Stimulated activated memory B cell treated with anti-CD40 and anti-IgM and Interleukin-4, amounts not matched to agents 10 μg/mL and 1 μg/mL and 100 μg/mL, for 72 hours (primary cell): Measurements from ENCODE around the gene NEB.
"Not testable (repeated sequence)": the region's sequence is repeated elsewhere in the genome, so short reads cannot be mapped to it uniquely, and the experiment has no call there.

ENCODE experiments used
- ATAC-seq: fragments of 150-1000 bp; cut with Tn5 transposase; 2 replicates; pipeline ENCODE4 v1.10.0; 2021
- H3K27ac Mint-ChIP-seq: one replicate; pipeline ENCODE4 v1.8.0; 2022; ENCODE audit warnings: mild to moderate bottlenecking, mixed read lengths
- H3K27me3 Mint-ChIP-seq: one replicate; pipeline ENCODE4 v1.8.0; 2022; ENCODE audit warnings: mixed read lengths
- H3K36me3 Mint-ChIP-seq: one replicate; pipeline ENCODE4 v1.8.0; 2022; ENCODE audit warnings: mixed read lengths
- H3K4me1 Mint-ChIP-seq: one replicate; pipeline ENCODE4 v1.8.0; 2022; ENCODE audit warnings: mixed read lengths
- H3K4me3 Mint-ChIP-seq: one replicate; pipeline ENCODE4 v1.8.0; 2022; ENCODE audit warnings: mild to moderate bottlenecking, moderate library complexity, mixed read lengths
- H3K9me3 Mint-ChIP-seq: one replicate; pipeline ENCODE4 v1.8.0; 2022; ENCODE audit warnings: mixed read lengths

NEB gene

GRCh38 chr2:151607459-151608424, 126.5 kb downstream of the NEB start:
- H3K9me3 Mint-ChIP-seq, H3K36me3 Mint-ChIP-seq, H3K4me1 Mint-ChIP-seq, H3K4me3 Mint-ChIP-seq, H3K27ac Mint-ChIP-seq, ATAC-seq, H3K27me3 Mint-ChIP-seq: not testable (repeated sequence)

DNA sequence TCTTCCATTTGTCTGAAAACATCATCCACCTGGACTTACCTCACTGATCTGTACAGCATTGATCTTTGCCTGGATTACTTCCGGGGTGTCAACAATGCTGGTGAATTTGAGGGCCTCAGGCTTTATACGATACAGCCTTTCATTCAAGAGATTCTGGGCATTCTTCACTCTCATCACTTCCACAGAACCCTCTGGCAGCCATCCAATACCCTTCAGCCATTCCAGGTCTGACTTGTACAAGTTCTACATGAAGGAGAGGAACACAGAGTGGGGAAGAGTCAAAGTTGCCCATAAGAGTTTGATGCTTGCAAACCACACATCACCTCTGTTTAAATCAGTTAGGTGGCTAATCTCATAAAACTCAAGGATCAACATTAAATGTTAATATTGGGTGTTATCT, 130.7 kb downstream of the NEB start:
- H3K36me3 Mint-ChIP-seq, H3K4me1 Mint-ChIP-seq, H3K4me3 Mint-ChIP-seq, H3K27me3 Mint-ChIP-seq, H3K27ac Mint-ChIP-seq, ATAC-seq, H3K9me3 Mint-ChIP-seq: not testable (repeated sequence)

GRCh38 chr2:151602402-151602801, 131.9 kb downstream of the NEB start:
- not testable (repeated sequence) for H3K4me3 Mint-ChIP-seq, H3K27me3 Mint-ChIP-seq, H3K9me3 Mint-ChIP-seq, H3K36me3 Mint-ChIP-seq, ATAC-seq, H3K27ac Mint-ChIP-seq, H3K4me1 Mint-ChIP-seq

GRCh38 chr2:151601803-151602202, 132.5 kb downstream of the NEB start:
- H3K27ac Mint-ChIP-seq, H3K4me1 Mint-ChIP-seq, H3K36me3 Mint-ChIP-seq, H3K9me3 Mint-ChIP-seq, ATAC-seq, H3K27me3 Mint-ChIP-seq, H3K4me3 Mint-ChIP-seq: not testable (repeated sequence)

- ATAC-seq, H3K36me3 Mint-ChIP-seq, H3K4me3 Mint-ChIP-seq, H3K27me3 Mint-ChIP-seq, H3K27ac Mint-ChIP-seq, H3K4me1 Mint-ChIP-seq, H3K9me3 Mint-ChIP-seq: not testable (repeated sequence)
Observed at GRCh38 chr2:151596903-151597608, 137.2 kb downstream of the NEB start.

- not testable (repeated sequence) for H3K4me1 Mint-ChIP-seq, H3K36me3 Mint-ChIP-seq, H3K4me3 Mint-ChIP-seq, H3K27me3 Mint-ChIP-seq, H3K27ac Mint-ChIP-seq, H3K9me3 Mint-ChIP-seq, ATAC-seq
Observed at GRCh38 chr2:151591908-151592255, 142.4 kb downstream of the NEB start.

- ATAC-seq, H3K9me3 Mint-ChIP-seq: not testable (repeated sequence)
Observed at GRCh38 chr2:151591250-151591907, 142.9 kb downstream of the NEB start.

GRCh38 chr2:151581300-151581699, 153.0 kb downstream of the NEB start:
- H3K27me3 Mint-ChIP-seq, H3K4me1 Mint-ChIP-seq, ATAC-seq, H3K27ac Mint-ChIP-seq, H3K36me3 Mint-ChIP-seq, H3K4me3 Mint-ChIP-seq, H3K9me3 Mint-ChIP-seq: not testable (repeated sequence)

More at GRCh38 chr2:151591250-151591907, 142.9 kb downstream of the NEB start:
- not testable (repeated sequence) for H3K4me1 Mint-ChIP-seq, H3K27ac Mint-ChIP-seq, H3K27me3 Mint-ChIP-seq, H3K36me3 Mint-ChIP-seq, H3K4me3 Mint-ChIP-seq

GRCh38 chr2:151580697-151581096, 153.6 kb downstream of the NEB start:
- H3K4me3 Mint-ChIP-seq, ATAC-seq, H3K27ac Mint-ChIP-seq, H3K36me3 Mint-ChIP-seq, H3K9me3 Mint-ChIP-seq, H3K27me3 Mint-ChIP-seq, H3K4me1 Mint-ChIP-seq: not testable (repeated sequence)

- H3K4me1 Mint-ChIP-seq = no peaks in the 10 kb centered on the region
- no peak overlapping the region for H3K27ac Mint-ChIP-seq
- peaks cover 6% of the 10 kb centered on the region for H3K36me3 Mint-ChIP-seq
- no peak for ATAC-seq
- no peaks in the 10 kb centered on the region for H3K9me3 Mint-ChIP-seq
- H3K27me3 Mint-ChIP-seq = no peaks in the 10 kb centered on the region
- no peak overlapping the region for H3K4me3 Mint-ChIP-seq
Observed at GRCh38 chr2:151577116-151577515, 157.2 kb downstream of the NEB start.

- no peak for ATAC-seq
- Mint-ChIP-seq H3K9me3 (no peaks in the 10 kb centered on the region), H3K36me3 (peaks cover 6% of the 10 kb centered on the region), H3K27me3 (no peaks in the 10 kb centered on the region), H3K27ac (no peak overlapping the region), H3K4me1 (no peaks in the 10 kb centered on the region), H3K4me3 (no peak overlapping the region)
Observed at GRCh38 chr2:151576080-151576479, 158.2 kb downstream of the NEB start.

GRCh38 chr2:151575338-151575737, 158.9 kb downstream of the NEB start:
- H3K4me1 Mint-ChIP-seq = no peaks in the 10 kb centered on the region
- no peaks in the 10 kb centered on the region for H3K9me3 Mint-ChIP-seq
- H3K27me3 Mint-ChIP-seq = no peaks in the 10 kb centered on the region
- ATAC-seq = no peak
- H3K27ac Mint-ChIP-seq = no peak overlapping the region
- peaks cover 6% of the 10 kb centered on the region for H3K36me3 Mint-ChIP-seq
- H3K4me3 Mint-ChIP-seq = no peak overlapping the region

DNA sequence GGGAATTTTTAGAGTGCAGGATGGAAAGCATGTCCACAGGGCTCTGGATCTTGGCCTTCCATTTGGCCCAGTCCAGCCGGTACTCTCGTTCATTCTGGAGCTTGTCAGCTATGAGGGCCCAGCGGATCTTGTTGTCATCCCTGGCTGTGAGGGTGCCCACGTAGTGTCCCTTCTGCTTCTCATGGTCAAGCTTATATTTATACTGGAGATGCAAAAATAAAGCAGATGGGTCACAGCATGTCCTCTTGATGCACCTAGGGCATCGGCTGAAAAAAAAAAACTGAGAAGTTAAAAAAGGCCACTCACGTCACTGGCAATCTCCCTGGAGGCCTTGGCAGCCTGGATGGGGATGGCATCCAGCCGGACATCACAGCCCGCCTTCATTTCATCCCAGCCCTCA, 164.1 kb downstream of the NEB start:
- no peak for ATAC-seq
- H3K36me3 Mint-ChIP-seq = peaks cover 4% of the 10 kb centered on the region
- H3K27me3 Mint-ChIP-seq = no peaks in the 10 kb centered on the region
- no peak overlapping the region for H3K4me3 Mint-ChIP-seq
- no peak overlapping the region for H3K27ac Mint-ChIP-seq
- no peaks in the 10 kb centered on the region for H3K4me1 Mint-ChIP-seq
- no peaks in the 10 kb centered on the region for H3K9me3 Mint-ChIP-seq

GRCh38 chr2:151569167-151569566, 165.1 kb downstream of the NEB start:
- ATAC-seq = no peak
- Mint-ChIP-seq H3K27me3 (no peaks in the 10 kb centered on the region), H3K36me3 (peaks cover 4% of the 10 kb centered on the region), H3K9me3 (no peaks in the 10 kb centered on the region), H3K4me1 (no peaks in the 10 kb centered on the region), H3K4me3 (no peak overlapping the region), H3K27ac (no peak overlapping the region)

GRCh38 chr2:151568501-151568900, 165.8 kb downstream of the NEB start:
- no peaks in the 10 kb centered on the region for H3K9me3 Mint-ChIP-seq
- H3K36me3 Mint-ChIP-seq = peaks cover 4% of the 10 kb centered on the region
- ATAC-seq = no peak
- no peak overlapping the region for H3K27ac Mint-ChIP-seq
- no peak overlapping the region for H3K4me3 Mint-ChIP-seq
- no peaks in the 10 kb centered on the region for H3K27me3 Mint-ChIP-seq
- H3K4me1 Mint-ChIP-seq = no peaks in the 10 kb centered on the region

- Mint-ChIP-seq H3K27me3 (no peaks in the 10 kb centered on the region), H3K36me3 (peaks cover 10% of the 10 kb centered on the region)
Observed at GRCh38 chr2:151567006-151567405, 167.3 kb downstream of the NEB start.

More at GRCh38 chr2:151567006-151567405, 167.3 kb downstream of the NEB start:
- no peak overlapping the region for H3K27ac Mint-ChIP-seq
- H3K4me3 Mint-ChIP-seq = no peak overlapping the region
- H3K9me3 Mint-ChIP-seq = no peaks in the 10 kb centered on the region
- no peak for ATAC-seq
- H3K4me1 Mint-ChIP-seq = no peaks in the 10 kb centered on the region
